ENCODE data around the gene PTPRQ. TPM values are rescaled to one million over a fixed set of nuclear protein-coding genes. Genes with fewer than 3 reads are reported as not detected.

PTPRQ gene
- polyA plus RNA-seq, 1 experiment, result 5.1 TPM

GRCh38 chr12:80681287-80681686 lies 237.3 kb downstream of the PTPRQ start:
- Histone ChIP-seq H3K4me3 (ENCODE audit: low read depth, low read length) (no peak overlapping the region), H3K36me3 (ENCODE audit: control insufficient read depth, insufficient read depth, low read length) (no peaks in the 10 kb centered on the region), H3K27me3 (ENCODE audit: control insufficient read depth, insufficient read depth, low read length) (no peaks in the 10 kb centered on the region)
- no peak for DNase-seq (ENCODE audit: low read depth)
- ChIA-PET CTCF (no interaction called here), POLR2A (no interaction called here)
- no peak for TF ChIP-seq CTCF (IDR thresholded peaks at IDR 0.05; ENCODE audit: insufficient read depth, low read depth, low read length)

- POLR2A ChIA-PET, result no interaction called here
- no peak for DNase-seq (ENCODE audit: low read depth)
- no peak overlapping the region for H3K4me3 ChIP-seq (ENCODE audit: low read depth, low read length)
- H3K36me3 ChIP-seq (ENCODE audit: control insufficient read depth, insufficient read depth, low read length), result no peaks in the 10 kb centered on the region
- H3K27me3 ChIP-seq (ENCODE audit: control insufficient read depth, insufficient read depth, low read length), result no peaks in the 10 kb centered on the region
- TF ChIP-seq CTCF (IDR thresholded peaks at IDR 0.05; ENCODE audit: insufficient read depth, low read depth, low read length), result no peak
- CTCF ChIA-PET, result no interaction called here
These were observed 237.8 kb downstream of the PTPRQ start for GRCh38 chr12:80681786-80682185.

GRCh38 chr12:80684077-80684495 lies 240.1 kb downstream of the PTPRQ start:
- Histone ChIP-seq H3K36me3 (ENCODE audit: control insufficient read depth, insufficient read depth, low read length) (no peaks in the 10 kb centered on the region), H3K27me3 (ENCODE audit: control insufficient read depth, insufficient read depth, low read length) (no peaks in the 10 kb centered on the region), H3K4me3 (ENCODE audit: low read depth, low read length) (no peak overlapping the region)
- no peak for DNase-seq (ENCODE audit: low read depth)
- no peak for TF ChIP-seq CTCF (IDR thresholded peaks at IDR 0.05; ENCODE audit: insufficient read depth, low read depth, low read length)
- POLR2A ChIA-PET, result no interaction called here
- CTCF ChIA-PET, result no interaction called here

- no peak for DNase-seq (ENCODE audit: low read depth)
- H3K36me3 ChIP-seq (ENCODE audit: control insufficient read depth, insufficient read depth, low read length), result no peaks in the 10 kb centered on the region
- no peak overlapping the region for H3K4me3 ChIP-seq (ENCODE audit: low read depth, low read length)
- no peak for TF ChIP-seq CTCF (IDR thresholded peaks at IDR 0.05; ENCODE audit: insufficient read depth, low read depth, low read length)
- ChIA-PET POLR2A (no interaction called here), CTCF (interaction anchor here (1.2 kb wide), 1 partner anchor 91 kb away, joined by 3 read pairs; no protein-coding TSS in a partner anchor)
- H3K27me3 ChIP-seq (ENCODE audit: control insufficient read depth, insufficient read depth, low read length), result no peaks in the 10 kb centered on the region
These were observed 246.1 kb downstream of the PTPRQ start for GRCh38 chr12:80690090-80690489.

- no peaks in the 10 kb centered on the region for H3K36me3 ChIP-seq (ENCODE audit: control insufficient read depth, insufficient read depth, low read length)
- no peak overlapping the region for H3K4me3 ChIP-seq (ENCODE audit: low read depth, low read length)
- H3K27me3 ChIP-seq (ENCODE audit: control insufficient read depth, insufficient read depth, low read length), result no peaks in the 10 kb centered on the region
- DNase-seq (ENCODE audit: low read depth), result no peak
- no peak for TF ChIP-seq CTCF (IDR thresholded peaks at IDR 0.05; ENCODE audit: insufficient read depth, low read depth, low read length)
- ChIA-PET POLR2A (no interaction called here), CTCF (interaction anchor here (1.2 kb wide), 1 partner anchor 92 kb away, joined by 3 read pairs; no protein-coding TSS in a partner anchor)
These were observed 246.5 kb downstream of the PTPRQ start for GRCh38 chr12:80690513-80690912.

Data from BJ (cell line).